Measurements from ENCODE around the gene TMOD1. TPM values are rescaled to one million over a fixed set of nuclear protein-coding genes. Genes with fewer than 3 reads are reported as not detected.

TMOD1 gene
- total RNA-seq, 1 donor from 2014 or later, result 1.9 TPM

DNA sequence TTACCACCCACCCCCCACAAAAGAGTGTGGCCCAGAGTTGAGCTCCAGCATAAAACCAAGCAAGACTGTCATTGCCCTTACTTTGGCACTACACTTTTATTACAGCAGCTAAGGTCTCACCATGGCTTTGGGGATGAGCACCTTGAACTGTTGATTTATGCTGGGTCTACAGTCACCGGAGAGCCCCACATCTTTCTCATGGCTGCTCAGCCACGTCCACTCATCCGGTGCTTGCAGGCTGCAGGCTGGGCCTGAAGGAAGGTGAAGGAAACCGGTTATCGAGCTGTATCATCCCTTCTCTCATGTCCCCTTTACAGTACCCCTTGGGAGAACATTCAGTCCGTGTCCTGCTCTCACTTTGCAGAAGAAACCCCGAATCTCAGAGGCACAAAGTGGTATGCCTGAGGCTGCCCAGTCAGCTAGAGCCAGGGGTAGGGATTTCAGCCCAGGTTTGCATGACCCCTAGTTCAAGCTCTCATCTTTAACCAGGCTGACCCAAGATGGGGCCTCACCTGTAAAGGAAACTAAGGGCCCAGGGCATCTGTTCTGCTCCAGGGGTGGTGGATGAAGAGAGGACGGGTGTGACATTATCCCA is 11.6 kb downstream of the TMOD1 start:
- H3K4me3 Mint-ChIP-seq, result no peak overlapping the region
- ATAC-seq (ENCODE audit: low read depth) (no peak), DNase-seq (no peak)
- intact Hi-C loops (cut with micrococcal nuclease), result no loop called here
- no peak for TF ChIP-seq CTCF (IDR thresholded peaks at IDR 0.05)
- CTCF ChIA-PET, result no interaction called here
- peaks cover 9% of the 10 kb centered on the region for H3K27me3 Mint-ChIP-seq
- peaks cover 16% of the 10 kb centered on the region for H3K4me1 Mint-ChIP-seq
- H3K27ac Mint-ChIP-seq, result no peak overlapping the region
- no peaks in the 10 kb centered on the region for H3K36me3 Mint-ChIP-seq (ENCODE audit: low read depth)
- no peaks in the 10 kb centered on the region for H3K9me3 Mint-ChIP-seq
- POLR2A ChIA-PET, result no interaction called here

GRCh38 chr9:97514531-97514930 is 13.1 kb downstream of the TMOD1 start:
- ATAC-seq (ENCODE audit: low read depth) (no peak), DNase-seq (no peak)
- Mint-ChIP-seq H3K4me1 (peaks cover 16% of the 10 kb centered on the region), H3K36me3 (ENCODE audit: low read depth) (no peaks in the 10 kb centered on the region), H3K27ac (no peak overlapping the region), H3K4me3 (no peak overlapping the region), H3K27me3 (peaks cover 15% of the 10 kb centered on the region), H3K9me3 (no peaks in the 10 kb centered on the region)
- CTCF ChIA-PET, result no interaction called here
- intact Hi-C loops (cut with micrococcal nuclease), result no loop called here
- TF ChIP-seq CTCF (IDR thresholded peaks at IDR 0.05), result no peak
- POLR2A ChIA-PET, result no interaction called here

- ATAC-seq (ENCODE audit: low read depth) (no peak), DNase-seq (no peak)
- Mint-ChIP-seq H3K27me3 (peaks cover 18% of the 10 kb centered on the region), H3K9me3 (no peaks in the 10 kb centered on the region), H3K27ac (no peak overlapping the region), H3K4me1 (peaks cover 15% of the 10 kb centered on the region), H3K36me3 (ENCODE audit: low read depth) (no peaks in the 10 kb centered on the region), H3K4me3 (no peak overlapping the region)
- CTCF ChIA-PET, result no interaction called here
- intact Hi-C loops (cut with micrococcal nuclease), result no loop called here
- no peak for TF ChIP-seq CTCF (IDR thresholded peaks at IDR 0.05)
- POLR2A ChIA-PET, result no interaction called here
Measured at GRCh38 chr9:97515662-97516061, 14.2 kb downstream of the TMOD1 start.

DNA sequence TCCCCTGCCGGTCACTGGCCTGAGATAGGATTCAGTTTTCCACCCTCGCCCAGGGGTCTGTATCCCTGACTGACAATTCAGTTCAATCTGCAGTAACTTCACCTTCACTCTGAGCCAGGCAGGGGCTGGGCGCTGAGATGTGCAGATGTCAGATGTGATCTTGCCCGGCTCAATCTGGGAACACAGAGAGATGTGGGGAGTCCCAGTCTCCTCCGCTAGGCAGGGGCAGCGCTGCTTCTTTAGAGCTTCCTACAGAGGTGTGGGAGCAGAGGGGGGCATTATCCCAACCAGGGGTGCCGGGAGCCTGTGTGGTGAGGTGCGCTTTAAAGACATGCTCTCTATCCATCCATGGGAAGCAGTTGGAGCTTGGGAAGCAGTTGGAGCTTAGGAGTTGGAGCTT is 14.6 kb downstream of the TMOD1 start:
- ATAC-seq (ENCODE audit: low read depth) (no peak), DNase-seq (no peak)
- ChIA-PET CTCF (no interaction called here), POLR2A (no interaction called here)
- Mint-ChIP-seq H3K36me3 (ENCODE audit: low read depth) (no peaks in the 10 kb centered on the region), H3K4me3 (no peak overlapping the region), H3K9me3 (no peaks in the 10 kb centered on the region), H3K4me1 (peaks cover 10% of the 10 kb centered on the region), H3K27me3 (peaks cover 23% of the 10 kb centered on the region), H3K27ac (no peak overlapping the region)
- intact Hi-C loops (cut with micrococcal nuclease), result no loop called here
- TF ChIP-seq CTCF (IDR thresholded peaks at IDR 0.05), result no peak

- H3K36me3 Mint-ChIP-seq (ENCODE audit: low read depth), result no peaks in the 10 kb centered on the region
- ChIA-PET POLR2A (no interaction called here), CTCF (no interaction called here)
- no peak overlapping the region for H3K4me3 Mint-ChIP-seq
- H3K27ac Mint-ChIP-seq, result no peak overlapping the region
- peaks cover 29% of the 10 kb centered on the region for H3K27me3 Mint-ChIP-seq
- DNase-seq, result no peak
- H3K4me1 Mint-ChIP-seq, result peaks cover 2% of the 10 kb centered on the region
- TF ChIP-seq CTCF (IDR thresholded peaks at IDR 0.05), result no peak
- no peaks in the 10 kb centered on the region for H3K9me3 Mint-ChIP-seq
- intact Hi-C loops (cut with micrococcal nuclease), result no loop called here
- no peak for ATAC-seq (ENCODE audit: low read depth)
Measured at GRCh38 chr9:97517331-97518089, 16.0 kb downstream of the TMOD1 start.
